Spleen (tissue), 7 donors: ENCODE data around the gene PPFIA1.

Experiments used
- POLR2A ChIP-seq, 3 donors: fragments of 450-650 bp; IDR thresholded peaks; one replicate each; pipeline ENCODE4 v1.5.1; 2017; ENCODE audit warnings: antibody characterized with exemption in 3 of 3, mild to moderate bottlenecking in 1 of 3
- TF ChIP-seq, protein P1 (sequence below), 11 experiments: fragments of 200-600 bp in 7 of 11; fragments of 450-650 bp in 4 of 11; sonication (generic) in 4 of 11; IDR thresholded peaks in 8 of 11; conservative IDR thresholded peaks in 3 of 11; 1 replicate in 7 of 11; 2 replicates in 4 of 11; pipeline versions ENCODE4 v1.4.0 to v1.8.0; 2016 to 2021; ENCODE audit warnings: antibody characterized with exemption in 11 of 11, inconsistent platforms in 4 of 11, mild to moderate bottlenecking in 1 of 11
- donor health status: DM: no; HTN: no; CAD: no; lungs with moderate emphysema.
- donor health status: DM: no; HTN: no; CAD: no.
- donor health status: DM: no; HTN: no; CAD: no.

DNA sequence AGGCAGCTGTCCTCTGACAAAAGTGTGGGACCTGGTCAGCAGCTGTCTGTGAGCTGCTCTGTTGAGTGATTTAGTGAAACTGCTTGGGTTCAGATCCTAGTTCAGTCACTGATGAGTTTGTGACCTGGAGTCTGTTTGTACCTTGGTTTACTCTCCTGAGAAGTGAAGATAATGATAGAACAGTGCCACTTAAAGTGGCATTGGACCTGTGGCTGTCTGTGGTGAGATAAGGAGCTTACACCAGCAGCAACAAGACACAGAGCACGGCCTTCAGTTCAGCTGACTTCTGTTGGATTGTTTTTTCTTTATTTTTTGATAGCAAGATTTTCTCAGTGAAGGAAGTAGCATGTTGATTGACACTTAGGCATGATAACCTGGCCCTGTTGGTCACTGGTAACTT is 81.6 kb downstream of the PPFIA1 start:
- TF ChIP-seq, protein P1, sequence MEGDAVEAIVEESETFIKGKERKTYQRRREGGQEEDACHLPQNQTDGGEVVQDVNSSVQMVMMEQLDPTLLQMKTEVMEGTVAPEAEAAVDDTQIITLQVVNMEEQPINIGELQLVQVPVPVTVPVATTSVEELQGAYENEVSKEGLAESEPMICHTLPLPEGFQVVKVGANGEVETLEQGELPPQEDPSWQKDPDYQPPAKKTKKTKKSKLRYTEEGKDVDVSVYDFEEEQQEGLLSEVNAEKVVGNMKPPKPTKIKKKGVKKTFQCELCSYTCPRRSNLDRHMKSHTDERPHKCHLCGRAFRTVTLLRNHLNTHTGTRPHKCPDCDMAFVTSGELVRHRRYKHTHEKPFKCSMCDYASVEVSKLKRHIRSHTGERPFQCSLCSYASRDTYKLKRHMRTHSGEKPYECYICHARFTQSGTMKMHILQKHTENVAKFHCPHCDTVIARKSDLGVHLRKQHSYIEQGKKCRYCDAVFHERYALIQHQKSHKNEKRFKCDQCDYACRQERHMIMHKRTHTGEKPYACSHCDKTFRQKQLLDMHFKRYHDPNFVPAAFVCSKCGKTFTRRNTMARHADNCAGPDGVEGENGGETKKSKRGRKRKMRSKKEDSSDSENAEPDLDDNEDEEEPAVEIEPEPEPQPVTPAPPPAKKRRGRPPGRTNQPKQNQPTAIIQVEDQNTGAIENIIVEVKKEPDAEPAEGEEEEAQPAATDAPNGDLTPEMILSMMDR (IDR thresholded peaks at IDR 0.05 in 8 of 11, conservative IDR thresholded peaks at IDR 0.05 in 3 of 11) = no peak
- TF ChIP-seq POLR2A (IDR thresholded peaks at IDR 0.05) = no peak
